ENCODE measurements around the gene KAT14. TPM values are rescaled to one million over a fixed set of nuclear protein-coding genes. Genes with fewer than 3 reads are reported as not detected.
A peak's percentile ranks its signal among the peaks of the same experiment; 100 is the strongest.

KAT14 gene
- total RNA-seq, 1 experiment from 2014 or later = 24.1 TPM

GRCh38 chr20:18137412-18138265, at the start of gene KAT14, which contains the start of gene PET117 (continued):
- TF ChIP-seq AFF4 (CRISPR knock-in tag; IDR thresholded peaks at IDR 0.05; ENCODE audit: borderline replicate concordance) (no peak), KAT7 (CRISPR knock-in tag; IDR thresholded peaks at IDR 0.05; ENCODE audit: borderline replicate concordance) (peak; percentile 83), ATF6 (CRISPR knock-in tag; IDR thresholded peaks at IDR 0.05) (no peak), CBFB (CRISPR knock-in tag; IDR thresholded peaks at IDR 0.05; ENCODE audit: low read depth) (peak; percentile 93), USF1 (CRISPR knock-in tag; IDR thresholded peaks at IDR 0.05) (peak; percentile 93), TP53 (CRISPR knock-in tag; IDR thresholded peaks at IDR 0.05) (peak; percentile 92), NFYB (CRISPR knock-in tag; conservative IDR thresholded peaks at IDR 0.05; ENCODE audit: low read depth) (no peak; the same call in 1 of the 2 replicates), ZNF416 (CRISPR knock-in tag; IDR thresholded peaks at IDR 0.05) (peak; percentile 75; the same call in 1 of the 2 replicates), ZNF512 (CRISPR knock-in tag; IDR thresholded peaks at IDR 0.05; ENCODE audit: borderline replicate concordance) (0 out of 2 replicates have a peak, but pooled peaks have one; percentile 51), SOX15 (CRISPR knock-in tag; IDR thresholded peaks at IDR 0.05) (no peak), ATF1 (CRISPR knock-in tag; IDR thresholded peaks at IDR 0.05) (peak; percentile 73), PREB (CRISPR knock-in tag; IDR thresholded peaks at IDR 0.05; ENCODE audit: borderline replicate concordance) (peak; percentile 89; the same call in 1 of the 2 replicates), TEAD4 (CRISPR knock-in tag; IDR thresholded peaks at IDR 0.05) (no peak), ZNF121 (CRISPR knock-in tag; IDR thresholded peaks at IDR 0.05) (peak; percentile 50; the same call in 1 of the 2 replicates), JAZF1 (CRISPR knock-in tag; IDR thresholded peaks at IDR 0.05) (no peak), TCF7 (CRISPR knock-in tag; IDR thresholded peaks at IDR 0.05; ENCODE audit: low read depth) (peak; percentile 68; the same call in 1 of the 2 replicates)
- TF ChIP-seq, protein P1, sequence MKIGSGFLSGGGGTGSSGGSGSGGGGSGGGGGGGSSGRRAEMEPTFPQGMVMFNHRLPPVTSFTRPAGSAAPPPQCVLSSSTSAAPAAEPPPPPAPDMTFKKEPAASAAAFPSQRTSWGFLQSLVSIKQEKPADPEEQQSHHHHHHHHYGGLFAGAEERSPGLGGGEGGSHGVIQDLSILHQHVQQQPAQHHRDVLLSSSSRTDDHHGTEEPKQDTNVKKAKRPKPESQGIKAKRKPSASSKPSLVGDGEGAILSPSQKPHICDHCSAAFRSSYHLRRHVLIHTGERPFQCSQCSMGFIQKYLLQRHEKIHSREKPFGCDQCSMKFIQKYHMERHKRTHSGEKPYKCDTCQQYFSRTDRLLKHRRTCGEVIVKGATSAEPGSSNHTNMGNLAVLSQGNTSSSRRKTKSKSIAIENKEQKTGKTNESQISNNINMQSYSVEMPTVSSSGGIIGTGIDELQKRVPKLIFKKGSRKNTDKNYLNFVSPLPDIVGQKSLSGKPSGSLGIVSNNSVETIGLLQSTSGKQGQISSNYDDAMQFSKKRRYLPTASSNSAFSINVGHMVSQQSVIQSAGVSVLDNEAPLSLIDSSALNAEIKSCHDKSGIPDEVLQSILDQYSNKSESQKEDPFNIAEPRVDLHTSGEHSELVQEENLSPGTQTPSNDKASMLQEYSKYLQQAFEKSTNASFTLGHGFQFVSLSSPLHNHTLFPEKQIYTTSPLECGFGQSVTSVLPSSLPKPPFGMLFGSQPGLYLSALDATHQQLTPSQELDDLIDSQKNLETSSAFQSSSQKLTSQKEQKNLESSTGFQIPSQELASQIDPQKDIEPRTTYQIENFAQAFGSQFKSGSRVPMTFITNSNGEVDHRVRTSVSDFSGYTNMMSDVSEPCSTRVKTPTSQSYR (CRISPR knock-in tag; IDR thresholded peaks at IDR 0.05) = 0 out of 2 replicates have a peak, but pooled peaks have one; percentile 35
- TF ChIP-seq, protein P2, sequence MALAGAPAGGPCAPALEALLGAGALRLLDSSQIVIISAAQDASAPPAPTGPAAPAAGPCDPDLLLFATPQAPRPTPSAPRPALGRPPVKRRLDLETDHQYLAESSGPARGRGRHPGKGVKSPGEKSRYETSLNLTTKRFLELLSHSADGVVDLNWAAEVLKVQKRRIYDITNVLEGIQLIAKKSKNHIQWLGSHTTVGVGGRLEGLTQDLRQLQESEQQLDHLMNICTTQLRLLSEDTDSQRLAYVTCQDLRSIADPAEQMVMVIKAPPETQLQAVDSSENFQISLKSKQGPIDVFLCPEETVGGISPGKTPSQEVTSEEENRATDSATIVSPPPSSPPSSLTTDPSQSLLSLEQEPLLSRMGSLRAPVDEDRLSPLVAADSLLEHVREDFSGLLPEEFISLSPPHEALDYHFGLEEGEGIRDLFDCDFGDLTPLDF (CRISPR knock-in tag; IDR thresholded peaks at IDR 0.05) = peak; percentile 80
- TF ChIP-seq, protein P3, sequence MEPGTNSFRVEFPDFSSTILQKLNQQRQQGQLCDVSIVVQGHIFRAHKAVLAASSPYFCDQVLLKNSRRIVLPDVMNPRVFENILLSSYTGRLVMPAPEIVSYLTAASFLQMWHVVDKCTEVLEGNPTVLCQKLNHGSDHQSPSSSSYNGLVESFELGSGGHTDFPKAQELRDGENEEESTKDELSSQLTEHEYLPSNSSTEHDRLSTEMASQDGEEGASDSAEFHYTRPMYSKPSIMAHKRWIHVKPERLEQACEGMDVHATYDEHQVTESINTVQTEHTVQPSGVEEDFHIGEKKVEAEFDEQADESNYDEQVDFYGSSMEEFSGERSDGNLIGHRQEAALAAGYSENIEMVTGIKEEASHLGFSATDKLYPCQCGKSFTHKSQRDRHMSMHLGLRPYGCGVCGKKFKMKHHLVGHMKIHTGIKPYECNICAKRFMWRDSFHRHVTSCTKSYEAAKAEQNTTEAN (CRISPR knock-in tag; IDR thresholded peaks at IDR 0.05) = peak; percentile 90
- TF ChIP-seq, protein P4, sequence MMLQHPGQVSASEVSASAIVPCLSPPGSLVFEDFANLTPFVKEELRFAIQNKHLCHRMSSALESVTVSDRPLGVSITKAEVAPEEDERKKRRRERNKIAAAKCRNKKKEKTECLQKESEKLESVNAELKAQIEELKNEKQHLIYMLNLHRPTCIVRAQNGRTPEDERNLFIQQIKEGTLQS (CRISPR knock-in tag; conservative IDR thresholded peaks at IDR 0.05) = 0 out of 2 replicates have a peak, but pooled peaks have one; percentile 12
